Neural progenitor cell (in vitro differentiated cells): ENCODE data around the gene CCDC60.

Experiments used
- CTCF ChIP-seq: fragments of 200-600 bp; sonication (generic); IDR thresholded peaks from 2 replicates; pipeline ENCODE4 v1.5.1; 2017; ENCODE audit warnings: antibody characterized with exemption, mild to moderate bottlenecking
- EZH2 ChIP-seq: fragments of 200-600 bp; sonication (generic); IDR thresholded peaks from 2 replicates; pipeline ENCODE4 v1.6.1; 2017; ENCODE audit warnings: antibody characterized with exemption, mild to moderate bottlenecking, moderate library complexity
- EZH2phosphoT487 ChIP-seq: fragments of 200-600 bp; sonication (generic); IDR thresholded peaks from 2 replicates; pipeline ENCODE4 v1.6.1; 2017; ENCODE audit warnings: antibody characterized with exemption

GRCh38 chr12:119320678-119321077, 13.9 kb upstream of the CCDC60 start:
- no peak for TF ChIP-seq CTCF
- no peak for TF ChIP-seq EZH2
- TF ChIP-seq EZH2phosphoT487: no peak
